Muscle layer of duodenum (tissue), 2 donors: ENCODE data around the gene EHF.

Experiments used
- H3K27ac ChIP-seq: one replicate; pipeline ENCODE4 v1.7.0; 2013; ENCODE audit warnings: mild to moderate bottlenecking, low read length
- H3K27me3 ChIP-seq: one replicate; pipeline ENCODE4 v1.7.0; 2013; ENCODE audit warnings: low read depth, mild to moderate bottlenecking, control low read depth, low read length
- H3K36me3 ChIP-seq, 2 donors: one replicate each; pipeline ENCODE4 v1.7.0; 2013; ENCODE audit warnings: low read length in 2 of 2, control low read depth in 1 of 2, mild to moderate bottlenecking in 1 of 2; ENCODE audit not compliant: insufficient read depth in 2 of 2, control insufficient read depth in 1 of 2
- H3K4me1 ChIP-seq, 2 donors: one replicate each; pipeline ENCODE4 v1.7.0; 2013; ENCODE audit warnings: low read length in 2 of 2, mild to moderate bottlenecking in 2 of 2, control low read depth in 1 of 2, moderate library complexity in 1 of 2; ENCODE audit not compliant: insufficient read depth in 2 of 2, control insufficient read depth in 1 of 2
- H3K4me3 ChIP-seq, 2 donors: one replicate each; pipeline ENCODE4 v1.7.0; 2013; ENCODE audit warnings: low read length in 2 of 2, low read depth in 1 of 2, mild to moderate bottlenecking in 1 of 2
- H3K9me3 ChIP-seq, 2 donors: one replicate each; pipeline ENCODE4 v1.7.0; 2013; ENCODE audit warnings: low read length in 2 of 2, control low read depth in 1 of 2, mild to moderate bottlenecking in 1 of 2; ENCODE audit not compliant: control insufficient read depth in 1 of 2
- donor health status: healthy.

Gene EHF

DNA sequence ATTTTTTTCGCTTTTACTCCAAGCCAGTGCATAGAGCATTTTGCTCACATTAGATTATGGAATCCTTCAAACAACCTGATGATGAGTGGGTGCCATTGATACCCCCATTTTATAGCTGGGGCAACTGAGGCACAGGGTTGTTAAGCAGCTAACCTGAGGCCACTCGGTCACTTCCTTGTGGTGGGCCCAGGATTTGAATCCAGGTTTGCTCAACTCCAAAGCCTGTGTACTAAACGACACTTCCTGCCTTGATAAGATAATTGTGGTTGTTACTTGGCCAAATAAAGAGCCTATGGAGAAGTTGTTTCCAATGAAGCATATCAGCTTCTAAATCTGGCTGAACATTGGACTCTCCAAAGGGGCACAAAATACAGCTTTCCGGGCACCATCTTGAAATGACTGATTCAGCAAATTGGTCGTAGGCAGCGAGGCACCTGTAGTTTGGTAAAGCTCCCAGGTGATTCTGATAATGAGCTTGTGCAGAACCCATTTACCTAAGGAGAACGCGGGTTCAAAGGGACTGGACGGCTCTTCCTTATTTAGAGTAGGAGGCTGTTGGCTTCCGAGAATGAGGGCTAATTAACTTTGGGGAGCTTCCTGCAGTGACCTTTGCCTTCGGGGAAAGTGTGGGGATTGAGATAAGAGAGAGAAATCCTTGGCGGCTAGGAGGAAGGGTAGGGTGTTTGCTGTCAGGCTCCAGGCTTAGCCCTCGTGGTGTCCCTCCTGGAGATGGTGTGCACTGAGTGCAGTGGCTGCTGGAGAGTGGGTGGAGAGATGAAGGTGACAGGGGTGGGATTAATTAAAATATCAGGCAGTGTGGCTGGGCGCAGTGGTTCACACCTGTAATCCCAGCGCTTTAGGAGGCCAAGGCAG is 17.5 kb upstream of the EHF start:
- Histone ChIP-seq H3K27me3 (no peaks in the 10 kb centered on the region), H3K36me3 (no peaks in the 10 kb centered on the region), H3K4me3 (no peak overlapping the region), H3K4me1 (peaks cover 0 to 3% of the 10 kb centered on the region in 2 donors), H3K9me3 (no peaks in the 10 kb centered on the region), H3K27ac (no peak overlapping the region)

DNA sequence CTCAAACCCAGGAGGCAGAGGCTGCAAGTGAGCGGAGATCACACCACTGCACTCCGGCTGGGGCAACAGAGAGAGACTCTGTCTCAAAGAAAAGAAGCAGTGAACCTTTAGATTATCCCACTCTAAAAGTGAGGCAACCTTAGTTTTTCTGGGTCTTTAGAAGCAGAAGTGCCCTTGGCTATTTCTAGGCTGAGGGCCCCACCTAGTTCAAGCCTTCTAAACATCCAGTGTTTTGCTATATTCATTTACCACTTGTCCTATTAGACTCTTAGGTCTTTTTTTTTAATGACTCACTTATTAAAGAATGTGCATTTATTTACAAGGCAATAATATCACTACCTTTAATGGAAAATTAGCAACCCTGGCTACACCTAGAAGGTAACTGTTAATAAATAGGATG is 16.7 kb upstream of the EHF start:
- Histone ChIP-seq H3K27me3 (no peaks in the 10 kb centered on the region), H3K4me3 (no peak overlapping the region), H3K4me1 (peaks cover 0 to 3% of the 10 kb centered on the region in 2 donors), H3K27ac (no peak overlapping the region), H3K36me3 (no peaks in the 10 kb centered on the region), H3K9me3 (no peaks in the 10 kb centered on the region)

GRCh38 chr11:34604911-34605310 is 16.0 kb upstream of the EHF start:
- Histone ChIP-seq H3K9me3 (no peaks in the 10 kb centered on the region), H3K27me3 (no peaks in the 10 kb centered on the region), H3K4me3 (no peak overlapping the region), H3K4me1 (no peaks in the 10 kb centered on the region), H3K27ac (no peak overlapping the region), H3K36me3 (no peaks in the 10 kb centered on the region)

- H3K27ac ChIP-seq, result no peak overlapping the region
- no peaks in the 10 kb centered on the region for H3K27me3 ChIP-seq
- no peaks in the 10 kb centered on the region for H3K4me1 ChIP-seq
- H3K4me3 ChIP-seq, result no peak overlapping the region
- H3K36me3 ChIP-seq, result no peaks in the 10 kb centered on the region
- H3K9me3 ChIP-seq, result no peaks in the 10 kb centered on the region
Observed at GRCh38 chr11:34605481-34606325, 15.2 kb upstream of the EHF start.

GRCh38 chr11:34606326-34607120 is 14.4 kb upstream of the EHF start:
- no peaks in the 10 kb centered on the region for H3K36me3 ChIP-seq
- H3K27ac ChIP-seq, result no peak overlapping the region
- H3K4me1 ChIP-seq, result no peaks in the 10 kb centered on the region
- no peaks in the 10 kb centered on the region for H3K27me3 ChIP-seq
- no peaks in the 10 kb centered on the region for H3K9me3 ChIP-seq
- H3K4me3 ChIP-seq, result no peak overlapping the region

DNA sequence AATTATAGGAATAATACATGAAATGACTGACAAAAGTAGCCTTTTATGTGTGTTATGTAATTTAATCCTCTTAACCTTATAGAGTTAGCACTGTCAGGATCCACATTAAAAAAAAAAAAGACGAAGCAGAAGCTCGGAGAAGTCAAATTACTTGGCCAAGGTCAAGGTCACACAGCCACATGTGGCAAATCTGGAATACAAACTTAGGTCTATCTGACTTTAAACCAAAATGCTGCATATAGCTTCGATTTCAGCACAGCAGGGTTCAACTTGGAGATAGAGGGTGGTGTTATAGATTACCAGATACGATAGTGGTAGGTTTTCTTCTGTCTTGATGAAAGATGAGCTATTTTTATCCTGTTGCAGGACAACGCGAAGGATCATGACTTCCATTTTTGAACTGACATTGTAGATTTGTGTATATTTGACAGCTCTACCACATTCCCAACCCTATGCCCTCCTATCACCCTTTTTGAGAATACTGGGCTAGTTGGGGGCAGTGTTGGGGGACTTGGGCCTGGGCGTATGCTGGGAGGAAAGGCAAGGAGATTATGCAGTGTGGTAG is 11.6 kb upstream of the EHF start:
- no peaks in the 10 kb centered on the region for H3K27me3 ChIP-seq
- no peak overlapping the region for H3K4me3 ChIP-seq
- H3K9me3 ChIP-seq, result no peaks in the 10 kb centered on the region
- no peaks in the 10 kb centered on the region for H3K4me1 ChIP-seq
- H3K36me3 ChIP-seq, result no peaks in the 10 kb centered on the region
- no peak overlapping the region for H3K27ac ChIP-seq

DNA sequence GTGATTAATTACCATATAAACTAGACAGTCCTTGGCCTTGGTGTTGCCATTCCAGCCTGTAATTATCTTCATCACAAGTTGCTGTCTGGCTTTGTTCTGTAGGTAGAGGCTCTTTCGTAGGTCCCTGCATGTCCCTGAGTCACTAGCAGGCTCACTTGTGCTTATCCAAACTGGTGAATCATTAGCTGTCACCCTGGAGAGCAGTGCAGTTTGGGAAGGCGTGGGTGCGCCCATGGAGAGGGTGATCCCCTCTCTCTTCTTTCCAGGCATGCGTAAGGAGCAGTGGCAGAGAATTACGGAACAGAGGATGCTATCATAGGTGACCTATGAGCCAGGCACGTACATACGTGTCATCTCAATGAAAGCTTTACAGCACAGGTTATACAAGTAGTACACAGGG is 11.0 kb upstream of the EHF start:
- no peaks in the 10 kb centered on the region for H3K27me3 ChIP-seq
- H3K36me3 ChIP-seq, result no peaks in the 10 kb centered on the region
- no peaks in the 10 kb centered on the region for H3K4me1 ChIP-seq
- no peak overlapping the region for H3K4me3 ChIP-seq
- H3K27ac ChIP-seq, result no peak overlapping the region
- H3K9me3 ChIP-seq, result no peaks in the 10 kb centered on the region

GRCh38 chr11:34610324-34611041 is 10.4 kb upstream of the EHF start:
- H3K27ac ChIP-seq, result no peak overlapping the region

DNA sequence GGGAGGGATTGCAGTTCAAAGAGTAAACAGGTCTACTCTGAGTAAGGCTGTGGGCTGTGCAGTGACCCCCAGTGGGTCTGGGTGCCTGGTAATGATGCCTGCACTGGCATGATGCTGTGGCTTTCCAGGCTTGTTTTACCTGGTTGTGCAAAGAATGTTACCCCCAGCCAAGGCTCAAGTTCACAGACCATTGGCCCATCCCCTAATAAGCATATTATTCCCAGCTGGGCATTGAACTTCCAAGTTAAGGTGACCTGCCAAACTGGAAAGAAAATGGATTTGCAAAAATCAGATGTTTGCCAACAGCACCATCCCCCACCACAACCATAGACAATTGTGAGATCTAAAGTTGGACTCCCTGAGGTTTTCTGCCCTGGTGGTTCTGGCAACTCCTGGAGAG is 7.9 kb upstream of the EHF start:
- no peaks in the 10 kb centered on the region for H3K36me3 ChIP-seq
- H3K27ac ChIP-seq, result no peak overlapping the region
- H3K4me1 ChIP-seq, result no peaks in the 10 kb centered on the region
- H3K4me3 ChIP-seq, result no peak overlapping the region
- no peaks in the 10 kb centered on the region for H3K27me3 ChIP-seq
- no peaks in the 10 kb centered on the region for H3K9me3 ChIP-seq

More at GRCh38 chr11:34610324-34611041, 10.4 kb upstream of the EHF start:
- Histone ChIP-seq H3K36me3 (no peaks in the 10 kb centered on the region), H3K4me1 (no peaks in the 10 kb centered on the region), H3K9me3 (no peaks in the 10 kb centered on the region), H3K27me3 (no peaks in the 10 kb centered on the region), H3K4me3 (no peak overlapping the region)

DNA sequence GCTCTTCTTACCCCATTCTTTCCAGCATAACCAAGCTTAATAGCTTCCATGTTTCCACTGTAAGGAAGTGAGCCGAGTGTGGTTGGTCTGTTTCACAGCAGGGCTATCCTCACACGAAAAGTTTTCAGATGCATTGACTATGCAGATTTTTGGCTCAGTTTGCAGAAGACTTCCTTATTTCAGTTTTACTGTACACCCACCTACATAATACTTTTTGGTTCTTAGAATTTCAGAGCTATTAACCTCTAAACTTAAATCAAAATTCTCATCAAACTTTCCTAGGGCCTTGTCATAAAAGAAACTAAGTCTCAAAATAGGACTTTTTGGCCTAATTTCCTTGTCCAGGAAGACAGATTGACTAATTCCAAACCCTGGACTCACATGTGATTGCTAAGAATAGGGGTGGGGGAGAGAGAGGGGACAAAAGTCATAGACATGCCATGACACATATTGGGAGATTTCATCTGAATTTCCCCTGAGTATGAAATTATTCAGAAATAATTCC is 7.3 kb upstream of the EHF start:
- H3K4me3 ChIP-seq, result no peak overlapping the region
- H3K27ac ChIP-seq, result no peak overlapping the region
- H3K9me3 ChIP-seq, result no peaks in the 10 kb centered on the region

More for the DNA sequence above, 7.3 kb upstream of the EHF start:
- H3K4me1 ChIP-seq, result no peaks in the 10 kb centered on the region
- no peaks in the 10 kb centered on the region for H3K27me3 ChIP-seq
- no peaks in the 10 kb centered on the region for H3K36me3 ChIP-seq
